ENCODE measurements around the gene NHS.

DNA sequence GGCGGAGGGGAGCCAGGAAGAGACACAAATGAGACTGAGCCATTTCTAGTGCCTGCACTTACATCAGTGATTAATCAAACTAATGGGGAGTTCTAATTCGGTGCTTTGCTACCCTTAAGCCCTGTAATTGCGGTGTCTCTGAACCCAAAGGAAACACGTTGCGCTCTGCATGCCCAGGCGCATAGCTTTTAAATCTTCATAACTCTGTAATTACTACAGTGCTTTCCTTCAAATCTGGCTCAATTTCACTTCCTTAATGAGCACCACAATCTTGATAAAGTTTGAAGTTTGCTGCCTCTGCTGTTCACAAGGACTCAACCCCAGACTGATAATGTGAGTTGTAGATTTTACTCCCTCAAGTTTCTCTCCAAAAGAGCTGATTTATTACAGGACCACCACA is 5.7 kb upstream of the NHS start:
- TF ChIP-seq CTCF (IDR thresholded peaks at IDR 0.05): no peak
- no peak for TF ChIP-seq POLR2A (IDR thresholded peaks at IDR 0.05)

Data from body of pancreas (tissue), 4 donors.